ENCODE measurements around the gene RBMX. TPM values are rescaled to one million over a fixed set of nuclear protein-coding genes. Genes with fewer than 3 reads are reported as not detected.

The RBMX gene
- total and polyA plus RNA-seq, 2 of the 4 experiments (the other 2 are of a cell fraction) = 151 to 337 TPM

GRCh38 chrX:136910565-136911035, 30.1 kb upstream of the RBMX start:
- peak overlapping the region; percentile 83 for H2AFZ ChIP-seq (replicated peaks; ENCODE audit: low read length, poor library complexity)
- in situ Hi-C loops (cut with MboI; ENCODE audit: low sequenced_read_pairs) = no loop called here

More at GRCh38 chrX:136910565-136911035, 30.1 kb upstream of the RBMX start:
- dilution Hi-C loops (cut with HindIII; ENCODE audit: low sequenced_read_pairs, unreplicated experiment) = no loop called here
- no peaks in the 10 kb centered on the region for H4K20me1 ChIP-seq (ENCODE audit: insufficient read depth, low read length)
- POLR2A ChIA-PET (ENCODE audit: unreplicated experiment) = no interaction called here
- H4K8ac ChIP-seq (ENCODE audit: low read depth in 2 of 2, low read length in 2 of 2) = peak overlapping the region in 1 of 2 experiments; percentile 1; a peak in 1 of 4 replicates
- CTCF ChIA-PET = interaction anchor here (1.5 kb wide), 1 partner anchor 15 kb away, joined by 3 read pairs; no protein-coding TSS in a partner anchor
- ATAC-seq (ENCODE audit: low read depth) (no peak), DNase-seq (peak; percentile 42)
- no TSS peak for BruUV-seq (replicated peaks)
- no peaks in the 10 kb centered on the region for H3K9me1 ChIP-seq (ENCODE audit: insufficient read depth, low read length)
- H3K23ac ChIP-seq (ENCODE audit: low read depth, low read length) = no peak overlapping the region
- intact Hi-C loops (cut with micrococcal nuclease) = loop anchor here (5.0 kb wide), 1 partner anchor 143 kb away; no protein-coding TSS in a partner anchor
- H2AK5ac ChIP-seq (ENCODE audit: low read depth, low read length) = no peak overlapping the region
- H3K56ac ChIP-seq (ENCODE audit: extremely low read depth, insufficient read depth, low read length) = no peak overlapping the region
- no peak overlapping the region for H4K91ac ChIP-seq (ENCODE audit: insufficient read depth, low read depth, low read length)
- no peak overlapping the region for H3K18ac ChIP-seq (ENCODE audit: low read depth, low read length)
- TF ChIP-seq RFX5 (IDR thresholded peaks at IDR 0.05; ENCODE audit: low read depth, low read length) (no peak), MXI1 (IDR thresholded peaks at IDR 0.05; ENCODE audit: borderline replicate concordance, low read depth, low read length) (no peak), RCOR1 (IDR thresholded peaks at IDR 0.05; ENCODE audit: insufficient replicate concordance, low read length) (no peak), USF2 (IDR thresholded peaks at IDR 0.05; ENCODE audit: low read depth, low read length) (no peak), NFE2L2 (IDR thresholded peaks at IDR 0.05; ENCODE audit: low read depth, low read length) (no peak), MAZ (IDR thresholded peaks at IDR 0.05; ENCODE audit: borderline replicate concordance, low read depth, low read length) (no peak), POLR2A (IDR thresholded peaks at IDR 0.05; ENCODE audit: low read depth, low read length) (no peak), CTCF (conservative IDR thresholded peaks at IDR 0.05; ENCODE audit: low read depth, low read length) (no peak), MAFK (IDR thresholded peaks at IDR 0.05; ENCODE audit: low read depth, low read length) (no peak), CEBPB (IDR thresholded peaks at IDR 0.05; ENCODE audit: low read depth, low read length) (no peak)
- 0 out of 2 replicates have a peak overlapping the region, but pooled peaks have one; percentile 3 for H3K14ac ChIP-seq (replicated peaks; ENCODE audit: low read depth, low read length)
- H3K4ac ChIP-seq (ENCODE audit: low read depth, low read length) = no peak overlapping the region
- no peak overlapping the region; the same call in 1 of the 2 replicates for H3K9ac ChIP-seq (ENCODE audit: low read depth, low read length)
- H3K4me3 ChIP-seq (ENCODE audit: insufficient read depth, low read depth, low read length) = peak overlapping the region; percentile 53; the same call in 1 of the 2 replicates
- H3K27ac ChIP-seq (ENCODE audit: insufficient read depth, low read length) = no peak overlapping the region
- no peak overlapping the region; the same call in 1 of the 2 replicates for H2BK20ac ChIP-seq (ENCODE audit: low read depth, low read length)
- H2AK9ac ChIP-seq (replicated peaks; ENCODE audit: low read depth, low read length, poor library complexity) = no peak overlapping the region
- H2BK5ac ChIP-seq (ENCODE audit: low read depth, low read length, poor library complexity, severe bottlenecking) = no peak overlapping the region
- H3K4me2 ChIP-seq (ENCODE audit: low read depth, low read length) = peak overlapping the region; percentile 77
- H2BK120ac ChIP-seq (ENCODE audit: low read depth, low read length) = no peak overlapping the region
- no peaks in the 10 kb centered on the region for H3K4me1 ChIP-seq (ENCODE audit: control insufficient read depth, insufficient read depth, low read length)
- no CpG with 5 or more reads among the region's 4 CpGs for WGBS, 2 experiments (ENCODE audit: extremely low coverage in 2 of 2, insufficient read length in 1 of 2)
- no peak overlapping the region for H2BK15ac ChIP-seq (ENCODE audit: low read depth, low read length)
- no peaks in the 10 kb centered on the region for H3K36me3 ChIP-seq (ENCODE audit: control insufficient read depth, insufficient read depth, low read length)
- no peak overlapping the region for H4K5ac ChIP-seq (ENCODE audit: low read depth, low read length)
- H3K27me3 ChIP-seq (ENCODE audit: control insufficient read depth, insufficient read depth, low read length) = no peaks in the 10 kb centered on the region
- H3K79me1 ChIP-seq (ENCODE audit: low read depth in 1 of 2, low read length in 2 of 2) = no peaks in the 10 kb centered on the region
- H3K9me3 ChIP-seq (ENCODE audit: control insufficient read depth, insufficient read depth, low read length) = no peaks in the 10 kb centered on the region
